GM10847 (cell line): ENCODE measurements around the gene GAS2.

Experiments
- POLR2A ChIP-seq: IDR thresholded peaks from 2 replicates; pipeline ENCODE4 v1.6.1; 2011; ENCODE audit not compliant: insufficient read length; ENCODE audit errors: extremely low read depth

Gene GAS2

DNA sequence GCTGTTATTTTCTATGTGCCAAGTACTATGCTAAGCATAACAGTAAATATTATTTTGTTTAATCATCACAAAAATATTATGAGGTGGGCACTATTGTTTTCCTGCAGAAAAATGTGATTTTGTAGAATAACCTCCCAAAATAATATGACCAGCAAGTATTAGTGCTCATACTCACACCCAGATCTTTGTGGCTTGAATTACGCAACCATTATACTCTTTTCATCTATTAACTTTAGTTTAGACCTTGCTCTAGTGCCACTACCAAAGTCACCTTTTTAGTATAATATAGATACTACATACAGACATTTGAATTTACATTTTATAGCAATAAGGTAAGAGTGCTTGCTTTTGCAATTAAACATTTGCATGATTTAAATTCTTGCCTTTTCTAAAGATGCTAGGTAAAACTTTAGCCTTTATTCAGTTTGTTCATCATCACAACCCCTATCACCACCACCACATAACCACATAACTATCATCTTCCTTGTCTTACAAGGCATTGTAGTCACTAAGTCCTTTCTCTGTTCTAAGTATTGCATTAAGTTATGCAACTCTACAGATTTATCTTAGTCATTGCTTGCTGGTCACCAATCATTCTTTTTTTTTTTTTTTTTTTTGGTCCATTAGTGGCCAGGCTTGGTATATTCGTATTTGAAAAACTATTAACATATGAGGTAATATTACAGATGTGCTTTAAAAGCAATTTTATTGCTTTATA is 68.4 kb downstream of the GAS2 start:
- TF ChIP-seq POLR2A = no peak

DNA sequence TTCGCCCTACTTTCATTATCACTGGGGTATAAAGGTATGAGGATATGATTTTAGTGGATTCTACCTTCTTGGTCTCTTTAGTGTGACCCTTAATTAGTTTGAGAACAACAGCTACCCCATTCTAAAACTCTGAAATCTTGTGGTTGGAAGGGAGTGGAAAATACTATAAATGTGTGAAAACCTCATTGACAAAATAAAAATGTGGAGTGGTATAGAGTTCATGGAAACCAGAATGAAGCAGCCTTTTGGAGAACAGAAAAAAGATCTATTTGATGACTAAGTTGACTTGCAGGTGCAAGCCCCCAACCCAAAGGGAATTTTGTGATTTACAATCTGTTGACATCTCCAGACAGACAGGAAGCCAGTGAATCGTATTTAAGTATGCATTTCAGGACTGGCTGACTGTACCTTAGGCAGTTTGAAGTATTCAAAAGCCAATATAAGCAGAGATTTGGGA is 75.8 kb downstream of the GAS2 start:
- no peak for TF ChIP-seq POLR2A

- TF ChIP-seq POLR2A = no peak
These were observed 83.1 kb downstream of the GAS2 start for GRCh38 chr11:22749536-22749935.

DNA sequence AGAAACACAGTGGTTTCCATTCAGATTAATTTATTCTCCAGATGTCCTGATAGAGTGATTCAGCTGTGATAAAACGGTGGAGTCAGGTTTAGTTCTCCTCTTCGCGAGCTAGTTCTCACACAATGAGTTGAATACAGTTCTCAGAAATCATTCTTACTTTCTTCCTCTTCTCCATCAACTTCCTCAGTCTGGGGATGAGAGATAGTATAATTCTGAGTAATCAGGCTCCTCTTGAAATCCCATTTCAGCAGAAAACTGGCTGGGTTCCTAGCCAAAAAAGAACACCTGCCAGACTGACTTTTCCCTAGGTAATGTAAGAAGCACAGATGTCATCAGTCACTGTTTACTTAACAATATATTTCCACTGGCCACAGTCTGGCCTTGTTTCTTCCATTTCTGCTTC is 86.5 kb downstream of the GAS2 start:
- no peak for TF ChIP-seq POLR2A

- no peak for TF ChIP-seq POLR2A
These were observed 87.0 kb downstream of the GAS2 start for GRCh38 chr11:22753416-22753815.

DNA sequence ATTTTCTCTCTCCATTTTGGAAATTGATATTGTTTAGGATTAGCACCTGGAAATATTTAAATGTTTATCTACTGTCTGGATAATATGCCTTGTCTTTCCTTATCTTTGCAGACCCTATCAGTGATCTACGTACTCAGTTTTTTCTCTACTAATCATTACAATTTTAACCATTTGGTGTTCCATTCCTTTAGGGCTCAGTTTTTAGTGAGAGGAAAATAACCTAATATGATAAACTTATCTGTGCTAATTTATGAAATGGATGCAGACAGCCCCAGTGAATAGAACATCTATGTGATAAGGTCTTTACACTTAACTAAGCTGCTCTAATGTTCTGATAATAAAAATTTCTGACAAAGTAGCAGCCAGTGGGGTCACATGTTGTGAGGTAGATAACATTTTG is 94.7 kb downstream of the GAS2 start:
- no peak for TF ChIP-seq POLR2A

- TF ChIP-seq POLR2A = no peak
These were observed 96.8 kb downstream of the GAS2 start for GRCh38 chr11:22763166-22763565.

- no peak for TF ChIP-seq POLR2A
These were observed 98.3 kb downstream of the GAS2 start for GRCh38 chr11:22764735-22765134.

DNA sequence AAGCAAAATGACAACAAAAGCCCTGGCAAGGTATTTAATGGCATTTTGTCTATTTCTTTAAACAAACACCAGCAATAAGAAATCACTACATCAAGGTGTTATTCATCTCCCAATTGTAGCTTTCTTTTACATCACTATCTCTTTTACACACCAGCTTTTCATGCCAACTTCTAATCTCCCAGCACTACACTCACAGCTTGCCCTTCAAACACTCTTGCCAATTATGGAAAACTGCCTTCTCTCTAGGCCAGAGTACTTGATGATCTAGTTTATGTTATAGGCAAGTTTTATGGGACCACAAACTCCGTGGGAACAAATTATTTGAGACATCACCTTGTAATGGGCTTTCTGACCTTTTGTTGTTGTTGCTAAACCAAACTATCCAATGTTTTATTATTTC is 101.9 kb downstream of the GAS2 start:
- TF ChIP-seq POLR2A = no peak

GRCh38 chr11:22769081-22769480 is 102.7 kb downstream of the GAS2 start:
- no peak for TF ChIP-seq POLR2A

GRCh38 chr11:22774716-22775115 is 108.3 kb downstream of the GAS2 start:
- TF ChIP-seq POLR2A = no peak

- no peak for TF ChIP-seq POLR2A
These were observed 108.8 kb downstream of the GAS2 start for GRCh38 chr11:22775248-22775647.

DNA sequence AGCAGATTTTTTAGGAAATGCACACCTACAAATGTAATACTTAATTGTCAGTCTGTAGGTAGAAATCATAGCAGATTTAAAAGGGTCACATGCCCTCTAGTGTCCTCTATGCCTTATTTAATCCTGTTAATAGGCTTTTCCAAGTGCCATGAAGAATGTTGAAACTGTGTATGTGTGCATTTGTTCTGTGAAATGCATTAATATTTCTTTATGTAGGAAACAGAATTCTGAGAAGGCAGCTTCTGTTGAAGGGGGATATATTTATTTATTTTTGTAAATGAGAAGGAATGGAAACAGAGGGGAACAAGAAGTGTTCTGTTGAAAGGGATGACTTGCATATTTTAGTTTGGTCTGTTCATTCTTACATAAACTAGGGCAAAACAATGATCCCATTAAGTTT is 112.2 kb downstream of the GAS2 start:
- no peak for TF ChIP-seq POLR2A

GRCh38 chr11:22779850-22780249 is 113.4 kb downstream of the GAS2 start:
- TF ChIP-seq POLR2A = no peak

GRCh38 chr11:22780952-22781593 is 114.7 kb downstream of the GAS2 start:
- no peak for TF ChIP-seq POLR2A

GRCh38 chr11:22785251-22785650 is 118.8 kb downstream of the GAS2 start:
- TF ChIP-seq POLR2A = no peak

GRCh38 chr11:22786475-22786874 is 120.1 kb downstream of the GAS2 start:
- TF ChIP-seq POLR2A = no peak
